Left ventricle myocardium inferior (tissue), 1 donor: Measurements from ENCODE around the gene SMYD2. TPM values are rescaled to one million over a fixed set of nuclear protein-coding genes. Genes with fewer than 3 reads are reported as not detected.
"Not testable (repeated sequence)": the region's sequence is repeated elsewhere in the genome, so short reads cannot be mapped to it uniquely, and the experiment has no call there.

Experiments used
- DNase-seq: peaks from one replicate; pipeline ENCODE4 v3.0.0-alpha.2; 2020
- H3K27ac ChIP-seq: fragments of 200-600 bp; replicated peaks from 2 replicates; pipeline ENCODE4 v1.8.0; 2021
- H3K27me3 ChIP-seq: fragments of 200-600 bp; 2 replicates; pipeline ENCODE4 v1.8.0; 2021; ENCODE audit warnings: low read depth
- H3K36me3 ChIP-seq: fragments of 200-600 bp; 2 replicates; pipeline ENCODE4 v1.8.0; 2021
- H3K4me1 ChIP-seq: fragments of 200-600 bp; 2 replicates; pipeline ENCODE4 v1.8.0; 2021
- H3K4me3 ChIP-seq: fragments of 200-600 bp; 2 replicates; pipeline ENCODE4 v1.8.0; 2021; ENCODE audit warnings: mild to moderate bottlenecking, moderate library complexity
- H3K9me3 ChIP-seq: fragments of 200-600 bp; replicated peaks from 2 replicates; pipeline ENCODE4 v1.8.0; 2021
- intact Hi-C: fragments of 100-400 bp; cut with micrococcal nuclease; formaldehyde crosslinking; loops from one replicate; pipeline ENCODE4 v1.11.0; 2022
- total RNA-seq: library from RNA; stranded (reverse); fragmentation: NEBNext Ultra II Directional; extraction: Animal tissue kit (Norgen Biotek cat#: 25700); gene quantifications from one replicate; pipeline ENCODE4 v1.2.1, GENCODE V29; 2021
- TF ChIP-seq, protein P1 (sequence below): fragments of 200-600 bp; IDR thresholded peaks from 2 replicates; pipeline ENCODE4 v1.8.0; 2021; ENCODE audit warnings: antibody characterized with exemption, mild to moderate bottlenecking, borderline replicate concordance
- donor health status: DM: no; HTN: yes; CAD: no; lungs with severe emphysema.

The SMYD2 gene
- total RNA-seq, 1 donor from 2014 or later, result 247 TPM

- Histone ChIP-seq H3K27ac (no peak overlapping the region), H3K36me3 (no peaks in the 10 kb centered on the region), H3K4me3 (no peak overlapping the region), H3K9me3 (peaks cover 5% of the 10 kb centered on the region), H3K27me3 (peaks cover 14% of the 10 kb centered on the region), H3K4me1 (peaks cover 25% of the 10 kb centered on the region)
- DNase-seq, result no peak
- TF ChIP-seq, protein P1, sequence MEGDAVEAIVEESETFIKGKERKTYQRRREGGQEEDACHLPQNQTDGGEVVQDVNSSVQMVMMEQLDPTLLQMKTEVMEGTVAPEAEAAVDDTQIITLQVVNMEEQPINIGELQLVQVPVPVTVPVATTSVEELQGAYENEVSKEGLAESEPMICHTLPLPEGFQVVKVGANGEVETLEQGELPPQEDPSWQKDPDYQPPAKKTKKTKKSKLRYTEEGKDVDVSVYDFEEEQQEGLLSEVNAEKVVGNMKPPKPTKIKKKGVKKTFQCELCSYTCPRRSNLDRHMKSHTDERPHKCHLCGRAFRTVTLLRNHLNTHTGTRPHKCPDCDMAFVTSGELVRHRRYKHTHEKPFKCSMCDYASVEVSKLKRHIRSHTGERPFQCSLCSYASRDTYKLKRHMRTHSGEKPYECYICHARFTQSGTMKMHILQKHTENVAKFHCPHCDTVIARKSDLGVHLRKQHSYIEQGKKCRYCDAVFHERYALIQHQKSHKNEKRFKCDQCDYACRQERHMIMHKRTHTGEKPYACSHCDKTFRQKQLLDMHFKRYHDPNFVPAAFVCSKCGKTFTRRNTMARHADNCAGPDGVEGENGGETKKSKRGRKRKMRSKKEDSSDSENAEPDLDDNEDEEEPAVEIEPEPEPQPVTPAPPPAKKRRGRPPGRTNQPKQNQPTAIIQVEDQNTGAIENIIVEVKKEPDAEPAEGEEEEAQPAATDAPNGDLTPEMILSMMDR, result no peak
- intact Hi-C loops, result no loop called here
Observed at GRCh38 chr1:214272964-214273533, 7.9 kb upstream of the SMYD2 start.

- H3K9me3 ChIP-seq, H3K27me3 ChIP-seq, intact Hi-C loops, H3K36me3 ChIP-seq, DNase-seq, H3K4me3 ChIP-seq: not testable (repeated sequence)
- H3K4me1 ChIP-seq, result peaks cover 48% of the 10 kb centered on the region
- peak overlapping the region; percentile 98 for H3K27ac ChIP-seq
Observed at GRCh38 chr1:214275700-214276099, 5.3 kb upstream of the SMYD2 start.

DNA sequence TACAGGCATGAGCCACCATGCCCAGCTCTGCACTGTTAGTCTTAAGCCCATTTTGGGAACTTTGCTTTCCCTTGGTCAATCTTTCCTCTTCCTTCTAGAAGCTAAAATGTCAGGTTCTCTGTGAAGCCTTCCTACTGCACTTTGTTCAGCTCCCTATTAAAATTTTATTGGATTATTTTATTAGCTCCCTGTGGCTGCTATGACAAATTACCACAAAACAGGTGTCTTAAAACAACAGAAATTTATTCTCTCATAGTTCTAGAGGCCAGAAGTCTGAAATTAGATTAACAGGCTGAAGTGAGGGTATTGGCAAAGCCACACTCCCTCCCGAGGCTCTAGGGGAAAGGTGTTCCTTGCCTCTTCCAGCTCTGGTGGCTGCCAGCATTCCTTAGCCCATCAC is 4.2 kb upstream of the SMYD2 start:
- TF ChIP-seq, protein P1, result no peak
- Histone ChIP-seq H3K36me3 (no peaks in the 10 kb centered on the region), H3K9me3 (peaks cover 5% of the 10 kb centered on the region), H3K27ac (peak overlapping the region; percentile 98), H3K27me3 (no peaks in the 10 kb centered on the region), H3K4me3 (no peak overlapping the region), H3K4me1 (peaks cover 47% of the 10 kb centered on the region)
- intact Hi-C loops, result no loop called here
- DNase-seq, result no peak

DNA sequence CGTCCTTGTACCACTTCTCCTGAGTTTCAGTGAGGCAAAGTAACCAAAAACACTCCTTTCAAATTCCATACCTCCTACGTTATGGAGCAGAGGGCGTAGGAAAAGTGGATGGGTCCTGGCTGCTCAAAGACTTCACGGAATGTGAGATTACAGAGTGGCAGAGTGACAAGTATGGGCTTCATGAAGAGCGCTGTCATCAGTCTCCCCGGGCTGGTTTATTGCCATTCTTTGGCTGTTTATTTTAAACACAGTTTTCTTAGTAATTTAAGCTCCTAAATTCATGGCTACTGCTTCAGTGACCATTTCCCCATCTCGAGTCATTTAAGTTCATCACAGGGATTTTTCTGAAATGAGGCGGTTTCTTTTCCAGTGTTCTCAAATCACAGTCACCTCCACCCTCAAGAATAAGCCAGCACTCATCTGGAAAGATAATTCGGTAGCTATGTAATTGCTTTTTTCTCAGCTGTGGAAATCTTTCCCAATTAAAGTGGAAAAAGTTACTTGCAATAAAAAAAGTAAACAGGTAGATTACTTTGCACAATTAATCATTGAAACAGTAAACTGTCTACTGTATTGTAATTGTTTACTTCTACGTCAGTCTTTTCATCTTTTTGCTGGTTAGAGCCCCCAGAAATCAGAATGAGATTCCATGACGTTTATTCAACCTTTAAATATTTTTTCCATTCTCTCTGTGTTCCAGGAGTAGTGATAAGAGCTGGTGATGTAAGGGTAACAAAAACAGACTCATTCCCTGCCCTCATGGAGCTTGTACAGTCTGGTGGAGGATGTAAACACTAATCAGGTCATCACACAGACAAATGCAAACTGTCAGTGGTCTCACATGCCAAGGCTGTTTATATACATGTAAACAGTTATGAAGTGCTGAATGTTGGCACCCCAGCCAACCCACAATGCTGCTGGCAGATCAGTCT is 3.0 kb upstream of the SMYD2 start:
- Histone ChIP-seq H3K27me3 (no peaks in the 10 kb centered on the region), H3K4me1 (peaks cover 55% of the 10 kb centered on the region), H3K9me3 (peaks cover 5% of the 10 kb centered on the region), H3K36me3 (no peaks in the 10 kb centered on the region), H3K4me3 (peak overlapping the region; percentile 23), H3K27ac (peak overlapping the region; percentile 98)
- DNase-seq, result no peak
- intact Hi-C loops, result no loop called here
- TF ChIP-seq, protein P1, result no peak

DNA sequence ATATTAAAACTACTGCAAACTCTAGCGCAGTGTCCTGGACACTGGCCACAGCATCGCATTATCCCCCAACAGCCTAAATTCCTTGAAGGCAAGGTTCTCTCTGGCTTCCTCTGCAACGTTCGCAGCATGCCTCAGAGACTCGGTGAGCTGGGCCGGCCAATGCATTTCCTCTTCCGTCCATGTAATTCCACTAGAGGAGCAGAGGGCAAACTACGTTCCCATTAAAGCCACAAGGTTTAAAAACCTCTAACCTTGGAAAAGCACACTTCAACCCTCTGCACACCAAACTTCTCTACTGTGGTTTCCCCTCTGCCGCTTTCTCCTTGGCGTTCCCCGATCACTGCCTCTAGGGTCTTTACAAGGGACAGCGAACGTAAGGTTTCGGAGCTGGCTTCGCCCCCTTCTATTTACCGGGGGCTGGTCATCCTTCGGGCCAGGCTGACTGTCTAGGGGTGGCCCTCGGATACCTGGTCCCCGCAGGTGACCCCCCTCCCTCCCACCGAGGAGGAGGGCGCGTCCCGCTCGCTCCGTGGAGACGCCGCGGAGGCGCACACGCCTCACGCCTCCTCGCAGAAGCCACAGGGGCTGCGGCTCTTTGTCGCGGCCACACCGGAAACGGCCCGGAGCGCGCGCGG is 456 bp upstream of the SMYD2 start:
- Histone ChIP-seq H3K36me3 (no peaks in the 10 kb centered on the region), H3K27ac (peak overlapping the region; percentile 98), H3K9me3 (peaks cover 2% of the 10 kb centered on the region), H3K27me3 (no peaks in the 10 kb centered on the region), H3K4me1 (peaks cover 73% of the 10 kb centered on the region), H3K4me3 (peak overlapping the region; percentile 84)
- TF ChIP-seq, protein P1, result peak; percentile 15
- intact Hi-C loops, result no loop called here
- DNase-seq, result peak; percentile 29
